ENCODE measurements around the gene NFAT5.

GRCh38 chr16:69744363-69745231 lies 178.8 kb downstream of the NFAT5 start:
- TF ChIP-seq POLR2AphosphoS5 (IDR thresholded peaks at IDR 0.05) (no peak), CTCF (IDR thresholded peaks at IDR 0.05) (no peak), EP300 (IDR thresholded peaks at IDR 0.05) (no peak), POLR2A (IDR thresholded peaks at IDR 0.05) (no peak)
